GM12872 (cell line): ENCODE results near the gene NCKAP5.

Source experiments
- CTCF ChIP-seq: IDR thresholded peaks from 3 replicates; pipeline ENCODE4 v1.5.1; 2011; ENCODE audit warnings: low read depth, mild to moderate bottlenecking, low read length, moderate library complexity; ENCODE audit not compliant: insufficient read depth

NCKAP5 gene

GRCh38 chr2:133496501-133497269, 71.6 kb downstream of the NCKAP5 start:
- TF ChIP-seq CTCF = no peak

GRCh38 chr2:133495226-133495625, 73.0 kb downstream of the NCKAP5 start:
- TF ChIP-seq CTCF = no peak

GRCh38 chr2:133492719-133493380, 75.4 kb downstream of the NCKAP5 start:
- TF ChIP-seq CTCF = no peak

- TF ChIP-seq CTCF = no peak
These were observed 77.8 kb downstream of the NCKAP5 start for GRCh38 chr2:133490411-133490980.

- no peak for TF ChIP-seq CTCF
These were observed 78.4 kb downstream of the NCKAP5 start for GRCh38 chr2:133489641-133490410.

- TF ChIP-seq CTCF = no peak
These were observed 79.1 kb downstream of the NCKAP5 start for GRCh38 chr2:133489146-133489545.

- no peak for TF ChIP-seq CTCF
These were observed 81.5 kb downstream of the NCKAP5 start for GRCh38 chr2:133486771-133487191.
